D721Med (cell line): ENCODE data around the gene URGCP.

ENCODE experiments used
- DNase-seq: peaks from one replicate; pipeline ENCODE4 v3.0.0; 2011; ENCODE audit warnings: low spot score; ENCODE audit not compliant: insufficient read length
- FAIRE-seq: peaks from 2 replicates; lab custom pipeline; 2011; peaks lifted over from hg19 to GRCh38; lab: Jason Lieb, UNC
- CTCF ChIP-seq: IDR thresholded peaks from 2 replicates; pipeline ENCODE4 v1.5.1; 2012; ENCODE audit warnings: mild to moderate bottlenecking, control low read depth; ENCODE audit not compliant: insufficient read depth; ENCODE audit errors: missing control alignments

URGCP gene

GRCh38 chr7:43931346-43931745 lies 24.9 kb upstream of the URGCP start:
- DNase-seq (no peak), FAIRE-seq (no peak)
- no peak for TF ChIP-seq CTCF

- DNase-seq (no peak), FAIRE-seq (no peak)
- TF ChIP-seq CTCF: no peak
Measured at GRCh38 chr7:43929529-43930457, 23.4 kb upstream of the URGCP start.

GRCh38 chr7:43927810-43928209 lies 21.4 kb upstream of the URGCP start:
- no peak for TF ChIP-seq CTCF
- DNase-seq (no peak), FAIRE-seq (no peak)

GRCh38 chr7:43926798-43927123 lies 20.4 kb upstream of the URGCP start:
- DNase-seq: no peak
- TF ChIP-seq CTCF: no peak
- no peak for FAIRE-seq

GRCh38 chr7:43925984-43926797 lies 19.8 kb upstream of the URGCP start, which contains the start of gene UBE2D4:
UBE2D4 (plus strand) TSS chr7:43926436; CDS start chr7:43926533, 97 bp downstream.
- no peak for TF ChIP-seq CTCF
- no peak for FAIRE-seq

GRCh38 chr7:43922726-43923125 lies 16.3 kb upstream of the URGCP start:
- FAIRE-seq (no peak), DNase-seq (no peak)
- TF ChIP-seq CTCF: no peak

More at GRCh38 chr7:43925984-43926797, 19.8 kb upstream of the URGCP start, which contains the start of gene UBE2D4:
- peak; percentile 63 for DNase-seq
